K562 (cell line): ENCODE results near the gene EFCAB5. TPM values are rescaled to one million over a fixed set of nuclear protein-coding genes. Genes with fewer than 3 reads are reported as not detected.

Source experiments
- ARID1B ChIP-seq: fragments of 450-650 bp; IDR thresholded peaks from 2 replicates; pipeline ENCODE4 v1.6.1; 2016; ENCODE audit warnings: antibody characterized with exemption, mild to moderate bottlenecking, inconsistent platforms
- ATF4 ChIP-seq: fragments of 450-650 bp; formaldehyde crosslinking; IDR thresholded peaks from 2 replicates; pipeline ENCODE4 v1.4.0; 2022; ENCODE audit warnings: mild to moderate bottlenecking, moderate library complexity
- ATF7 ChIP-seq: fragments of 450-650 bp; IDR thresholded peaks from 2 replicates; pipeline ENCODE4 v1.7.1; 2014; ENCODE audit warnings: mild to moderate bottlenecking, moderate library complexity
- CBX3 ChIP-seq, 2 experiments: IDR thresholded peaks; 1 replicate in 1 of 2; 2 replicates in 1 of 2; pipeline ENCODE4 v1.6.1; 2012; ENCODE audit warnings: inconsistent platforms in 2 of 2, low read length in 2 of 2, borderline replicate concordance in 1 of 2, control low read depth in 1 of 2
- FOXK1 ChIP-seq: sonication (generic); formaldehyde crosslinking; IDR thresholded peaks from 2 replicates; pipeline ENCODE4 v1.8.0; 2022; ENCODE audit warnings: missing genetic modification reagents, mild to moderate bottlenecking, borderline replicate concordance
- KLF1 ChIP-seq: fragments of 450-650 bp; IDR thresholded peaks from 2 replicates; pipeline ENCODE4 v1.6.1; 2016; ENCODE audit warnings: missing genetic modification characterization, missing compliant biosample characterization
- MEF2A ChIP-seq: IDR thresholded peaks from 2 replicates; pipeline ENCODE4 v1.6.1; 2011; ENCODE audit warnings: low read depth, mild to moderate bottlenecking, low read length, moderate library complexity; ENCODE audit not compliant: control insufficient read depth
- MEIS2 ChIP-seq: fragments of 450-650 bp; IDR thresholded peaks from 2 replicates; pipeline ENCODE4 v1.6.1; 2014; ENCODE audit warnings: mild to moderate bottlenecking; ENCODE audit not compliant: partially characterized antibody
- MTA2 ChIP-seq: fragments of 450-650 bp; IDR thresholded peaks from 2 replicates; pipeline ENCODE4 v1.6.1; 2016; ENCODE audit warnings: low read depth
- MXI1 ChIP-seq: IDR thresholded peaks from 2 replicates; pipeline ENCODE4 v1.6.1; 2011; ENCODE audit warnings: low read depth, mild to moderate bottlenecking, improper control_type of control experiment, low read length
- MYNN ChIP-seq, 2 experiments: sonication (generic); formaldehyde crosslinking in 1 of 2; IDR thresholded peaks; 2 replicates each; pipeline versions ENCODE4 v1.5.0 to v1.6.1; 2016 to 2020; ENCODE audit warnings: antibody characterized with exemption in 1 of 2, missing genetic modification reagents in 1 of 2
- NFATC3 ChIP-seq: fragments of 450-650 bp; IDR thresholded peaks from 2 replicates; pipeline ENCODE4 v1.6.1; 2017; ENCODE audit warnings: mild to moderate bottlenecking
- PRDM10 ChIP-seq: fragments of 450-650 bp; IDR thresholded peaks from 2 replicates; pipeline ENCODE4 v1.6.1; 2018; ENCODE audit not compliant: partially characterized antibody
- SMARCA4 ChIP-seq: fragments of 450-650 bp; IDR thresholded peaks from 2 replicates; pipeline ENCODE4 v1.6.1; 2016
- ZNF316 ChIP-seq: fragments of 450-650 bp; IDR thresholded peaks from 2 replicates; pipeline ENCODE4 v1.6.1; 2016
- ZNF561 ChIP-seq: fragments of 450-650 bp; formaldehyde crosslinking; conservative IDR thresholded peaks from 2 replicates; pipeline ENCODE4 v1.4.0; 2020; ENCODE audit warnings: mild to moderate bottlenecking, moderate library complexity
- ZNF668 ChIP-seq: fragments of 250-450 bp; sonication (Bioruptor Pico); IDR thresholded peaks from 2 replicates; pipeline ENCODE4 v1.8.0; 2022; ENCODE audit warnings: mild to moderate bottlenecking, inconsistent platforms
- polyA plus RNA-seq, 8 experiments: library from polyadenylated mRNA; depleted of rRNA in 4 of 8; stranded (reverse) in 5 of 8; unstranded in 3 of 8; fragments of >200 nt; fragmentation: Nextera tagmentation in 2 of 8; fragmentation: Illumina TruSeq in 1 of 8; extraction: Ambion mirVana in 2 of 8; extraction: Trizol in 1 of 8; gene quantifications; 2 replicates each; pipeline versions ENCODE4 v1.2.1 to v1.2.3, GENCODE V29; 2011 to 2014; ENCODE audit warnings: inconsistent platforms in 1 of 8, missing spikeins in 1 of 8
- total RNA-seq, 7 experiments: library from RNA; depleted of rRNA in 6 of 7; stranded (reverse); fragments of >200 nt in 6 of 7; fragmentation: Illumina TruSeq in 2 of 7; extraction: Trizol in 2 of 7; gene quantifications; 2 replicates each; pipeline versions ENCODE4 v1.2.1 to v1.2.3, GENCODE V29; 2011 to 2021; ENCODE audit warnings: low replicate concordance in 1 of 7
- TF ChIP-seq, protein P1 (sequence below), 3 experiments: IDR thresholded peaks in 2 of 3; conservative IDR thresholded peaks in 1 of 3; 2 replicates each; pipeline ENCODE4 v1.5.1; 2011 to 2012; ENCODE audit warnings: low read length in 3 of 3, mild to moderate bottlenecking in 3 of 3, control low read depth in 2 of 3, improper control_type of control experiment in 1 of 3, inconsistent platforms in 1 of 3, low read depth in 1 of 3, mixed read lengths in 1 of 3, moderate library complexity in 1 of 3; ENCODE audit not compliant: insufficient read depth in 2 of 3
- TF ChIP-seq, protein P2 (sequence below): sonication (generic); formaldehyde crosslinking; IDR thresholded peaks from 2 replicates; pipeline ENCODE4 v1.5.0; 2020; ENCODE audit warnings: missing genetic modification reagents
- TF ChIP-seq, protein P3 (sequence below): sonication (generic); formaldehyde crosslinking; IDR thresholded peaks from 2 replicates; pipeline ENCODE4 v1.8.0; 2022; ENCODE audit warnings: missing genetic modification reagents, mild to moderate bottlenecking, borderline replicate concordance

The EFCAB5 gene
- total and polyA plus RNA-seq, 9 of the 15 experiments (the other 6 are each of a cell fraction or from before 2014, with no cell fraction given): 0.06 to 0.11 TPM; not detected in 7

DNA sequence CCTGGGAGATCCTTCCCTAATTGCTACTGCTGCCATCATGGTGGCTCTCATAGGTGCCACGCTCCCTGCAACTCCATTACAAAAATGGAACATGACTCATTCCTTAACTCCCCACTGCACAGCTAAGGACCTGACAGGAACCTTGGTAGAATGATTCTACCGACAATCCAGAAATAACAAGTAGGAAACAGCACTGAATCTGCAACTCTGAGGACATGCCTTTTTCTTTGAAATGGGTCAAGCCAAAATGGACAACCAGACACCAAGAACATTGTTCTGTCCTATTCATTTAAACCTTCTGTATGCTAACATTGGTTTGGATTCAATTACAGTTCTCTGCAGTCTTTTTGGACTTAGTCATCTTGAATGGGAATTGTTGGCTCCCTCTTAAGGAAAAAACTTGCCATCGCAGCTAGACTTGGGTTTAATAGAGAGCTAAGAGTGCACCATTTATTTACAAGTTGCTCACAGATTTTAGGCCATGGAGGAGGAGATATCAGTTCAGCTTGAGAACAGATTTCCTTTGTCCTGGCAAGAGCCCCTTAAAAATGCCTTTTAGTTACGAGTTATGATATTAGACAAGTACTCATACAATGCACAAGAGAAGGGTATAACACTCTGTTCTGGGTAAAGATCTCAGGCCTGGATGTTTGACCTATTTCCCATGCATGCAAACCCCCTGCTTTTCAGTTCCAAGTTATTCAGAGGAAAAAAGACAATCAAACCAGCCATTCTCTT is 154.2 kb downstream of the EFCAB5 start (continued):
- TF ChIP-seq ZNF316: peak; percentile 26; the same call in 1 of the 2 replicates
- TF ChIP-seq SMARCA4: peak; percentile 66
- peak; percentile 27; the same call in 1 of the 2 replicates for TF ChIP-seq ARID1B
- no peak for TF ChIP-seq KLF1 (tag)
- TF ChIP-seq CBX3 (IDR thresholded peaks at IDR 0.05; ENCODE audit: borderline replicate concordance in 1 of 2, low read length in 2 of 2): no peak
- TF ChIP-seq NFATC3: no peak
- TF ChIP-seq ZNF561 (CRISPR knock-in tag): no peak
- TF ChIP-seq FOXK1 (CRISPR knock-in tag): no peak
- TF ChIP-seq MXI1: no peak
- TF ChIP-seq ATF4 (CRISPR knock-in tag): no peak
- no peak for TF ChIP-seq ZNF668 (CRISPR knock-in tag)
- TF ChIP-seq, protein P1, sequence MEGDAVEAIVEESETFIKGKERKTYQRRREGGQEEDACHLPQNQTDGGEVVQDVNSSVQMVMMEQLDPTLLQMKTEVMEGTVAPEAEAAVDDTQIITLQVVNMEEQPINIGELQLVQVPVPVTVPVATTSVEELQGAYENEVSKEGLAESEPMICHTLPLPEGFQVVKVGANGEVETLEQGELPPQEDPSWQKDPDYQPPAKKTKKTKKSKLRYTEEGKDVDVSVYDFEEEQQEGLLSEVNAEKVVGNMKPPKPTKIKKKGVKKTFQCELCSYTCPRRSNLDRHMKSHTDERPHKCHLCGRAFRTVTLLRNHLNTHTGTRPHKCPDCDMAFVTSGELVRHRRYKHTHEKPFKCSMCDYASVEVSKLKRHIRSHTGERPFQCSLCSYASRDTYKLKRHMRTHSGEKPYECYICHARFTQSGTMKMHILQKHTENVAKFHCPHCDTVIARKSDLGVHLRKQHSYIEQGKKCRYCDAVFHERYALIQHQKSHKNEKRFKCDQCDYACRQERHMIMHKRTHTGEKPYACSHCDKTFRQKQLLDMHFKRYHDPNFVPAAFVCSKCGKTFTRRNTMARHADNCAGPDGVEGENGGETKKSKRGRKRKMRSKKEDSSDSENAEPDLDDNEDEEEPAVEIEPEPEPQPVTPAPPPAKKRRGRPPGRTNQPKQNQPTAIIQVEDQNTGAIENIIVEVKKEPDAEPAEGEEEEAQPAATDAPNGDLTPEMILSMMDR (IDR thresholded peaks at IDR 0.05 in 2 of 3, conservative IDR thresholded peaks at IDR 0.05 in 1 of 3; ENCODE audit: insufficient read depth in 2 of 3, low read depth in 1 of 3, low read length in 3 of 3): peak; percentile 30 to 73 (median 65); a peak in 5 of 6 replicates
- peak; percentile 37 for TF ChIP-seq PRDM10
- TF ChIP-seq, protein P2, sequence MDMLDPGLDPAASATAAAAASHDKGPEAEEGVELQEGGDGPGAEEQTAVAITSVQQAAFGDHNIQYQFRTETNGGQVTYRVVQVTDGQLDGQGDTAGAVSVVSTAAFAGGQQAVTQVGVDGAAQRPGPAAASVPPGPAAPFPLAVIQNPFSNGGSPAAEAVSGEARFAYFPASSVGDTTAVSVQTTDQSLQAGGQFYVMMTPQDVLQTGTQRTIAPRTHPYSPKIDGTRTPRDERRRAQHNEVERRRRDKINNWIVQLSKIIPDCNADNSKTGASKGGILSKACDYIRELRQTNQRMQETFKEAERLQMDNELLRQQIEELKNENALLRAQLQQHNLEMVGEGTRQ (CRISPR knock-in tag): no peak
- TF ChIP-seq MTA2: 0 out of 2 replicates have a peak, but pooled peaks have one; percentile 23
- no peak for TF ChIP-seq MEIS2
- peak; percentile 96 for TF ChIP-seq MEF2A
- TF ChIP-seq, protein P3, sequence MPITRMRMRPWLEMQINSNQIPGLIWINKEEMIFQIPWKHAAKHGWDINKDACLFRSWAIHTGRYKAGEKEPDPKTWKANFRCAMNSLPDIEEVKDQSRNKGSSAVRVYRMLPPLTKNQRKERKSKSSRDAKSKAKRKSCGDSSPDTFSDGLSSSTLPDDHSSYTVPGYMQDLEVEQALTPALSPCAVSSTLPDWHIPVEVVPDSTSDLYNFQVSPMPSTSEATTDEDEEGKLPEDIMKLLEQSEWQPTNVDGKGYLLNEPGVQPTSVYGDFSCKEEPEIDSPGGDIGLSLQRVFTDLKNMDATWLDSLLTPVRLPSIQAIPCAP (CRISPR knock-in tag): no peak
- TF ChIP-seq ATF7: peak; percentile 55
- no peak for TF ChIP-seq MYNN (IDR thresholded peaks at IDR 0.05)
- TF ChIP-seq MYNN (CRISPR knock-in tag; IDR thresholded peaks at IDR 0.05): no peak
